OCI-LY1 (cell line): ENCODE measurements around the gene MECP2.

Experiments
- EZH2 ChIP-seq: fragments of 200-600 bp; sonication (generic), shearing (Covaris generic); IDR thresholded peaks from 2 replicates; pipeline ENCODE4 v1.8.0; 2017; ENCODE audit warnings: borderline replicate concordance, mixed run types, mild to moderate bottlenecking, antibody characterized with exemption, low read length, moderate library complexity, mixed read lengths
- TF ChIP-seq, protein P1 (sequence below): fragments of 200-600 bp; sonication (generic), shearing (Covaris generic); IDR thresholded peaks from 2 replicates; pipeline ENCODE4 v1.5.1; 2017; ENCODE audit warnings: mild to moderate bottlenecking, antibody characterized with exemption, low read length, moderate library complexity, mixed read lengths

DNA sequence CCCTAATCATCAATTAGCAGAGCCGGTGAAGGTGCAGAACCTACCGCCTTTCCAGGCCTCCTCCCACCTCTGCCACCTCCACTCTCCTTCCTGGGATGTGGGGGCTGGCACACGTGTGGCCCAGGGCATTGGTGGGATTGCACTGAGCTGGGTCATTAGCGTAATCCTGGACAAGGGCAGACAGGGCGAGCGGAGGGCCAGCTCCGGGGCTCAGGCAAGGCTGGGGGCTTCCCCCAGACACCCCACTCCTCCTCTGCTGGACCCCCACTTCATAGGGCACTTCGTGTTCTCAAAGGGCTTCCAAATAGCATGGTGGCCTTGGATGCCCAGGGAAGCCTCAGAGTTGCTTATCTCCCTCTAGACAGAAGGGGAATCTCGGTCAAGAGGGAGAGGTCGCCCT lies 43.2 kb upstream of the MECP2 start:
- TF ChIP-seq, protein P1, sequence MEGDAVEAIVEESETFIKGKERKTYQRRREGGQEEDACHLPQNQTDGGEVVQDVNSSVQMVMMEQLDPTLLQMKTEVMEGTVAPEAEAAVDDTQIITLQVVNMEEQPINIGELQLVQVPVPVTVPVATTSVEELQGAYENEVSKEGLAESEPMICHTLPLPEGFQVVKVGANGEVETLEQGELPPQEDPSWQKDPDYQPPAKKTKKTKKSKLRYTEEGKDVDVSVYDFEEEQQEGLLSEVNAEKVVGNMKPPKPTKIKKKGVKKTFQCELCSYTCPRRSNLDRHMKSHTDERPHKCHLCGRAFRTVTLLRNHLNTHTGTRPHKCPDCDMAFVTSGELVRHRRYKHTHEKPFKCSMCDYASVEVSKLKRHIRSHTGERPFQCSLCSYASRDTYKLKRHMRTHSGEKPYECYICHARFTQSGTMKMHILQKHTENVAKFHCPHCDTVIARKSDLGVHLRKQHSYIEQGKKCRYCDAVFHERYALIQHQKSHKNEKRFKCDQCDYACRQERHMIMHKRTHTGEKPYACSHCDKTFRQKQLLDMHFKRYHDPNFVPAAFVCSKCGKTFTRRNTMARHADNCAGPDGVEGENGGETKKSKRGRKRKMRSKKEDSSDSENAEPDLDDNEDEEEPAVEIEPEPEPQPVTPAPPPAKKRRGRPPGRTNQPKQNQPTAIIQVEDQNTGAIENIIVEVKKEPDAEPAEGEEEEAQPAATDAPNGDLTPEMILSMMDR, result no peak
- no peak for TF ChIP-seq EZH2
